OCI-M1 (cell line): ENCODE data around the gene SRGN.

ENCODE experiments used
- DNase-seq: peaks from one replicate; lab custom pipeline; 2025; lab: John Stamatoyannopoulos, UW

SRGN gene

GRCh38 chr10:69090685-69091084 lies 2.8 kb downstream of the SRGN start:
- no peak for DNase-seq

- DNase-seq, result peak; percentile 79
These were observed 3.3 kb downstream of the SRGN start for GRCh38 chr10:69091143-69091651.

GRCh38 chr10:69092959-69093850 lies 5.3 kb downstream of the SRGN start:
- DNase-seq, result peak; percentile 93

GRCh38 chr10:69093933-69094332 lies 6.0 kb downstream of the SRGN start:
- peak; percentile 55 for DNase-seq

- no peak for DNase-seq
These were observed 8.1 kb downstream of the SRGN start for GRCh38 chr10:69096045-69096444.

GRCh38 chr10:69097729-69098128 lies 9.8 kb downstream of the SRGN start:
- no peak for DNase-seq

GRCh38 chr10:69100136-69100872 lies 12.4 kb downstream of the SRGN start:
- DNase-seq, result no peak

- DNase-seq, result peak; percentile 72
These were observed 13.7 kb downstream of the SRGN start for GRCh38 chr10:69101451-69102095.

- no peak for DNase-seq
These were observed 14.5 kb downstream of the SRGN start for GRCh38 chr10:69102440-69102839.

GRCh38 chr10:69103784-69104183 lies 15.9 kb downstream of the SRGN start:
- DNase-seq, result no peak

GRCh38 chr10:69104994-69105790 lies 17.3 kb downstream of the SRGN start:
- no peak for DNase-seq

GRCh38 chr10:69107176-69107490 lies 19.2 kb downstream of the SRGN start:
- no peak for DNase-seq

- peak; percentile 20 for DNase-seq
These were observed 19.8 kb downstream of the SRGN start for GRCh38 chr10:69107699-69108098.

GRCh38 chr10:69119896-69120295 lies 32.0 kb downstream of the SRGN start:
- no peak for DNase-seq

- DNase-seq, result peak; percentile 93
These were observed 35.4 kb downstream of the SRGN start for GRCh38 chr10:69123306-69123746.

GRCh38 chr10:69123747-69124562 lies 36.1 kb downstream of the SRGN start, which contains the start of gene VPS26A:
Gene VPS26A, plus strand, starts transcription at chr10:69124178. Its CDS starts 100 bp downstream, at chr10:69124278.
- peak; percentile 99 for DNase-seq

- DNase-seq, result peak; percentile 83
These were observed 36.8 kb downstream of the SRGN start for GRCh38 chr10:69124563-69125268.

GRCh38 chr10:69125554-69125953 lies 37.7 kb downstream of the SRGN start:
- peak; percentile 49 for DNase-seq

- no peak for DNase-seq
These were observed 42.3 kb downstream of the SRGN start for GRCh38 chr10:69130251-69130650.

- DNase-seq, result no peak
These were observed 52.1 kb downstream of the SRGN start for GRCh38 chr10:69139961-69140360.
